Activated B cell treated with CpG ODN at 0.5 μM for 24 hours (primary cell): Measurements from ENCODE around the gene CNDP1. TPM values are rescaled to one million over a fixed set of nuclear protein-coding genes. Genes with fewer than 3 reads are reported as not detected.

Experiments used
- ATAC-seq: fragments of 200-7000 bp; cut with Tn5 transposase; one replicate; pipeline ENCODE4 v1.10.0; 2021; ENCODE audit warnings: low read depth, mild to moderate bottlenecking, moderate library complexity
- CTCF ChIA-PET: fragments of 350-600 bp; sonication (Branson Sonifier 250); formaldehyde crosslinking; loops from one replicate; lab custom pipeline; 2021; ENCODE audit warnings: antibody characterized with exemption; lab: Charles Lee
- POLR2A ChIA-PET: fragments of 350-600 bp; sonication (Branson Sonifier 250); formaldehyde crosslinking; loops from one replicate; lab custom pipeline; 2021; ENCODE audit warnings: antibody characterized with exemption; lab: Charles Lee
- DNase-seq: peaks from one replicate; pipeline ENCODE4 v3.0.0; 2022
- H3K27ac Mint-ChIP-seq: one replicate; pipeline ENCODE4 v1.8.0; 2020; ENCODE audit warnings: mixed read lengths
- H3K27me3 Mint-ChIP-seq: one replicate; pipeline ENCODE4 v1.8.0; 2021; ENCODE audit warnings: mixed read lengths
- H3K36me3 Mint-ChIP-seq: one replicate; pipeline ENCODE4 v1.8.0; 2021; ENCODE audit warnings: low read depth, mixed read lengths
- H3K4me1 Mint-ChIP-seq: one replicate; pipeline ENCODE4 v1.8.0; 2021; ENCODE audit warnings: mixed read lengths
- H3K4me3 Mint-ChIP-seq: one replicate; pipeline ENCODE4 v1.8.0; 2020; ENCODE audit warnings: mild to moderate bottlenecking, mixed read lengths
- H3K9me3 Mint-ChIP-seq: one replicate; pipeline ENCODE4 v1.8.0; 2020; ENCODE audit warnings: mixed read lengths
- intact Hi-C: fragments of 100-400 bp; cut with micrococcal nuclease; formaldehyde crosslinking; loops from one replicate; pipeline ENCODE4 v1.15.1; 2024
- total RNA-seq: library from RNA; stranded (reverse); gene quantifications from 2 replicates; pipeline ENCODE4 v1.2.3, GENCODE V29; 2022
- TF ChIP-seq, protein P1 (sequence below): fragments of 200-600 bp; IDR thresholded peaks from one replicate; pipeline ENCODE4 v1.8.0; 2022; ENCODE audit warnings: antibody characterized with exemption, mild to moderate bottlenecking

The CNDP1 gene
- total RNA-seq, 1 donor from 2014 or later = 0.33 TPM

DNA sequence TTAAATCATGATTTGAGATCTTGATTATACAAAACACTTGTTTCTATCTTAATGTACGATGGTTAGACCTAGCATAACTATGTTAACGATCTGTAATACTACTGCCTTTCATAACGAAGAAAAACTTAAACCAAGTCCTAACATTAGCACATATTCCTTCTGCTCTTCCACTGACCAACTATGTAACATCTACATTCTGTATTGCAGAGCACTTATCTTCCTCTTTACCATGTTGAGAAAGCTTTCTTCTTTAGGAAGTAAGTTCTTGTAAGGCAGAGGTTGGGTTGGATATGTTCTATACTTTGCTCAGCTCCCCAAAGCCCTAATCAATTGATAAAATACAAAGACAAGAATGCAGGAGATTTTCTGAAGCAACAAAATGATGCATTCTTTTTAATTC, 55.5 kb downstream of the CNDP1 start:
- Mint-ChIP-seq H3K27ac (no peak overlapping the region), H3K4me3 (no peak overlapping the region)
- intact Hi-C loops = loop anchor here (10.0 kb wide), 1 partner anchor 1725 kb away; the partner anchor contains the start of gene NETO1

DNA sequence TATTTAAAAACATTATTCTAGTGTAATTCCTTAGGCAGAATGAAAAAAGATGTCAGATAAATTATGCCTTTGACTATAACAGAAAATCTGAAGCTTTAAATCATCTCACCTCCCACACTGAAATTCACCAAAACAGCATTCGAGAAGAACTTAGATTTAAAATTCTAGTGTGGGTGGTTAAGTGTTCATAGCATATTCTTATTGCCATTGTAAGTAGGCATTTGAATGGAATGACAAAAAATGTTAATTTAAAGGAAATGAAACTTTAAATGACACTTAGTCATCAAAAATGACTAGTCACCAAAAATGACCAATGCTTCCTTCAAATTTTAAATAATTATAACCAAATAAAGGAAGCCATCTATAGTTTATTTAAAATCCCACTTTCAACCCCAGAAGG, 56.4 kb downstream of the CNDP1 start:
- H3K36me3 Mint-ChIP-seq = peaks cover 34% of the 10 kb centered on the region
- peak overlapping the region; percentile 43 for H3K27ac Mint-ChIP-seq
- peaks cover 27% of the 10 kb centered on the region for H3K4me1 Mint-ChIP-seq
- intact Hi-C loops = loop anchor here (10.0 kb wide), 1 partner anchor 1726 kb away; the partner anchor contains the start of gene NETO1
- ATAC-seq (no peak), DNase-seq (no peak)
- TF ChIP-seq, protein P1, sequence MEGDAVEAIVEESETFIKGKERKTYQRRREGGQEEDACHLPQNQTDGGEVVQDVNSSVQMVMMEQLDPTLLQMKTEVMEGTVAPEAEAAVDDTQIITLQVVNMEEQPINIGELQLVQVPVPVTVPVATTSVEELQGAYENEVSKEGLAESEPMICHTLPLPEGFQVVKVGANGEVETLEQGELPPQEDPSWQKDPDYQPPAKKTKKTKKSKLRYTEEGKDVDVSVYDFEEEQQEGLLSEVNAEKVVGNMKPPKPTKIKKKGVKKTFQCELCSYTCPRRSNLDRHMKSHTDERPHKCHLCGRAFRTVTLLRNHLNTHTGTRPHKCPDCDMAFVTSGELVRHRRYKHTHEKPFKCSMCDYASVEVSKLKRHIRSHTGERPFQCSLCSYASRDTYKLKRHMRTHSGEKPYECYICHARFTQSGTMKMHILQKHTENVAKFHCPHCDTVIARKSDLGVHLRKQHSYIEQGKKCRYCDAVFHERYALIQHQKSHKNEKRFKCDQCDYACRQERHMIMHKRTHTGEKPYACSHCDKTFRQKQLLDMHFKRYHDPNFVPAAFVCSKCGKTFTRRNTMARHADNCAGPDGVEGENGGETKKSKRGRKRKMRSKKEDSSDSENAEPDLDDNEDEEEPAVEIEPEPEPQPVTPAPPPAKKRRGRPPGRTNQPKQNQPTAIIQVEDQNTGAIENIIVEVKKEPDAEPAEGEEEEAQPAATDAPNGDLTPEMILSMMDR = no peak
- ChIA-PET CTCF (no interaction called here), POLR2A (interaction anchor here (0.5 kb wide), 1 partner anchor 40 kb away, joined by 7 read pairs; no protein-coding TSS in a partner anchor)
- H3K9me3 Mint-ChIP-seq = no peaks in the 10 kb centered on the region
- H3K4me3 Mint-ChIP-seq = no peak overlapping the region
- H3K27me3 Mint-ChIP-seq = peaks cover 3% of the 10 kb centered on the region

More for the DNA sequence above, 55.5 kb downstream of the CNDP1 start:
- TF ChIP-seq, protein P1 = no peak
- ChIA-PET POLR2A (interaction anchor here (0.6 kb wide), 1 partner anchor 19 kb away, joined by 4 read pairs; no protein-coding TSS in a partner anchor), CTCF (no interaction called here)
- Mint-ChIP-seq H3K27me3 (peaks cover 6% of the 10 kb centered on the region), H3K36me3 (peaks cover 26% of the 10 kb centered on the region), H3K9me3 (no peaks in the 10 kb centered on the region), H3K4me1 (peaks cover 18% of the 10 kb centered on the region)
- ATAC-seq (no peak), DNase-seq (no peak)

DNA sequence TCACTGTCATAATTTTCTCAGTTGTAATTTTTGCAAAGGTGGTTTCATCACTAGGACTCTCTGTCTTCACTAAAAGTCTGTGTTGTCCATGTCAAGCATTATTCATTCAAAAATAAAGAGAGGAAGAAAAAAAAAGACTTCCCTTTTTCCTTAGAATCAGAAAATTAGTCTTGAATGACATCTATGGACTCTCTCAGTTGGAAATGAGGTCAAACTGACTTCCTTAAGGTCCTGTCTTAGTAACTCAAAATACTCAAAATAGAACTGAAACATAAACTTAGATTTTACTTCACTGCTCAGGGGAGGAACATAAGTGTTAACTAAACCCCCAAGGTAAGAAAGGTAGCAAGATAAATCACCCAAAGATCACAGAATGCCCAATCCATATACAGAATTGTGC, 61.1 kb downstream of the CNDP1 start:
- DNase-seq (no peak), ATAC-seq (no peak)
- ChIA-PET CTCF (no interaction called here), POLR2A (no interaction called here)
- peaks cover 52% of the 10 kb centered on the region for H3K4me1 Mint-ChIP-seq
- peak overlapping the region; percentile 64 for H3K27ac Mint-ChIP-seq
- peak overlapping the region; percentile 71 for H3K4me3 Mint-ChIP-seq
- H3K9me3 Mint-ChIP-seq = no peaks in the 10 kb centered on the region
- intact Hi-C loops = loop anchor here (5.0 to 10.0 kb wide), 2 partner anchors 1731 to 1897 kb away; partner anchors contain the start of gene NETO1
- peaks cover 47% of the 10 kb centered on the region for H3K36me3 Mint-ChIP-seq
- H3K27me3 Mint-ChIP-seq = no peaks in the 10 kb centered on the region
- TF ChIP-seq, protein P1 = no peak

DNA sequence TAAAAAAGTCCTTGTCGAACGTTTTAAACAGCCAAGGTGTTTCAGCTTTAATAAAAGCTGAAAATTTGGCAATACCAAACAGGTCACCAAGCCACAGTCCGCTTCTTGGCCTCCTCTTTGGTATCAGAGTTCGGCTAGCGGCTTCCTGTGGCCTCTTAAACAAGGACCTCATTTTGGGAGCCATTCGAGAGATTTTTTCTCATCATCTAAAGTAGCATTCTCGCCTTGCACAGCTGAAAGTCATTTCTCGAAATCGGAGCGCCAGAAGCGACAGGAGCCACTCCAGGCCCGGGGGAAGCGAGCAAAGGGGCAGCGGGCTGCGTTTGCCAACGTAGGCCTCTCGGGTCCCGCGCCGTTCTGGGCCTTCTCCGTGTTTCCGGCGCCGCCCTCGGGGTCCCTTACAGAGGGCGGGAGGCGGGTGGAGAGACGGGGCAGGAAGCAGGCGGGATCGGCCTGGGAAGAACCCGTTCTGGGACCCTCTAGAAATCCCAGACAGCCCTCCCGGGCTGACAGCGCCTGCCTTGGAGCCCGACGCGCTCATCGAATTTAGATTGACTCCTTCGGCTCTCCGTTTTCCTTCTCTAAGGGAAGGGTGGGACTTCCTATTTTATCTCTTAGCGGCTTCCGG, 62.8 kb downstream of the CNDP1 start:
- Mint-ChIP-seq H3K27me3 (no peaks in the 10 kb centered on the region), H3K4me1 (peaks cover 50% of the 10 kb centered on the region)
- CTCF ChIA-PET = interaction anchor here (1.2 kb wide), 1 partner anchor 33 kb away, joined by 3 read pairs; no protein-coding TSS in a partner anchor

More for the DNA sequence above, 62.8 kb downstream of the CNDP1 start:
- peaks cover 43% of the 10 kb centered on the region for H3K36me3 Mint-ChIP-seq
- H3K27ac Mint-ChIP-seq = peak overlapping the region; percentile 98
- H3K9me3 Mint-ChIP-seq = no peaks in the 10 kb centered on the region
- DNase-seq (peak; percentile 71), ATAC-seq (peak; percentile 42)
- intact Hi-C loops = loop anchor here (1.0 to 10.0 kb wide), 6 partner anchors 101 to 1895 kb away; partner anchors contain the start of genes CNDP2, FBXO15 and NETO1
- TF ChIP-seq, protein P1 = no peak
- peak overlapping the region; percentile 96 for H3K4me3 Mint-ChIP-seq
- POLR2A ChIA-PET = interaction anchor here (0.6 to 3.6 kb wide), 7 partner anchors 98 to 612 kb away, joined by 3 to 17 read pairs (median 5); partner anchors contain the start of genes CNDP2 and PTGR3
